Hepatocyte (in vitro differentiated cells): Measurements from ENCODE around the gene LMLN. TPM values are rescaled to one million over a fixed set of nuclear protein-coding genes. Genes with fewer than 3 reads are reported as not detected.

Source experiments
- DNase-seq: peaks from one replicate; pipeline ENCODE4 v3.0.0-alpha.2; 2016; ENCODE audit warnings: low spot score
- H2AFZ ChIP-seq: fragments of 200-600 bp; sonication (generic); 2 replicates; pipeline ENCODE4 v1.6.0; 2016; ENCODE audit warnings: antibody characterized with exemption, mild to moderate bottlenecking
- H3K27ac ChIP-seq: fragments of 200-600 bp; sonication (generic); 2 replicates; pipeline ENCODE4 v1.5.1; 2016; ENCODE audit warnings: mild to moderate bottlenecking
- H3K27me3 ChIP-seq: fragments of 200-600 bp; sonication (generic); 2 replicates; pipeline ENCODE4 v1.6.1; 2016
- H3K36me3 ChIP-seq: fragments of 200-600 bp; sonication (generic); replicated peaks from 2 replicates; pipeline ENCODE4 v1.5.1; 2016; ENCODE audit warnings: low read depth; ENCODE audit not compliant: insufficient read depth
- H3K4me1 ChIP-seq: fragments of 200-600 bp; sonication (generic); 2 replicates; pipeline ENCODE4 v1.5.1; 2016; ENCODE audit warnings: mild to moderate bottlenecking, moderate library complexity; ENCODE audit not compliant: insufficient read depth
- H3K4me2 ChIP-seq: fragments of 200-600 bp; sonication (generic); 2 replicates; pipeline ENCODE4 v1.6.0; 2016
- H3K4me3 ChIP-seq: fragments of 200-600 bp; sonication (generic); 2 replicates; pipeline ENCODE4 v1.5.1; 2016; ENCODE audit warnings: mild to moderate bottlenecking
- H3K79me2 ChIP-seq: fragments of 200-600 bp; sonication (generic); 2 replicates; pipeline ENCODE4 v1.6.0; 2017; ENCODE audit warnings: mild to moderate bottlenecking
- H3K9me2 ChIP-seq: fragments of 200-600 bp; sonication (generic); replicated peaks from 2 replicates; pipeline ENCODE4 v1.6.0; 2017; ENCODE audit warnings: mild to moderate bottlenecking; ENCODE audit not compliant: insufficient read depth
- H3K9me3 ChIP-seq: fragments of 200-600 bp; sonication (generic); 2 replicates; pipeline ENCODE4 v1.5.1; 2016; ENCODE audit warnings: low read depth, mild to moderate bottlenecking
- H4K20me1 ChIP-seq: fragments of 200-600 bp; sonication (generic); 2 replicates; pipeline ENCODE4 v1.6.0; 2016; ENCODE audit warnings: mild to moderate bottlenecking; ENCODE audit not compliant: insufficient read depth, poor library complexity, severe bottlenecking
- CTCF ChIP-seq: fragments of 200-600 bp; sonication (generic); IDR thresholded peaks from 2 replicates; pipeline ENCODE4 v1.5.1; 2016; ENCODE audit warnings: antibody characterized with exemption, mild to moderate bottlenecking; ENCODE audit not compliant: poor library complexity
- EZH2 ChIP-seq: fragments of 200-600 bp; sonication (generic); IDR thresholded peaks from 2 replicates; pipeline ENCODE4 v1.6.1; 2016; ENCODE audit warnings: antibody characterized with exemption, mild to moderate bottlenecking, borderline replicate concordance
- EZH2phosphoT487 ChIP-seq: fragments of 200-600 bp; sonication (generic); IDR thresholded peaks from one replicate; pipeline ENCODE4 v1.6.1; 2018; ENCODE audit warnings: antibody characterized with exemption, mild to moderate bottlenecking, low read depth, moderate library complexity; ENCODE audit not compliant: unreplicated experiment, severe bottlenecking
- WGBS: methylation state at CpG from one replicate; pipeline ENCODE4 v1.1.6; 2016; ENCODE audit warnings: low lambda C conversion rate; ENCODE audit errors: missing lambda C conversion rate; 5-methylcytosine and 5-hydroxymethylcytosine counted together
- polyA plus RNA-seq: library from polyadenylated mRNA; unstranded; fragments of >200 nt; fragmentation: Nextera tagmentation; extraction: Ambion mirVana; gene quantifications from 2 replicates; pipeline ENCODE4 v1.2.1, GENCODE V29; 2016
- total RNA-seq: library from RNA; depleted of rRNA; stranded (reverse); fragments of >200 nt; gene quantifications from 2 replicates; pipeline ENCODE4 v1.2.3, GENCODE V29; 2014

LMLN gene
- total and polyA plus RNA-seq, 2 experiments from 2014 or later, result 1.4 to 2.6 TPM

- H3K9me2 ChIP-seq, result no peaks in the 10 kb centered on the region
- H3K27me3 ChIP-seq, result no peaks in the 10 kb centered on the region
- no peak overlapping the region for H2AFZ ChIP-seq
- H4K20me1 ChIP-seq, result no peaks in the 10 kb centered on the region
- no peaks in the 10 kb centered on the region for H3K4me1 ChIP-seq
- H3K79me2 ChIP-seq, result no peaks in the 10 kb centered on the region
- H3K27ac ChIP-seq, result no peak overlapping the region
- no peak for DNase-seq
- H3K4me2 ChIP-seq, result no peak overlapping the region
- 92% methylated on average over 3 of the region's 3 CpGs for WGBS
- TF ChIP-seq CTCF (no peak), EZH2phosphoT487 (no peak), EZH2 (no peak)
- no peaks in the 10 kb centered on the region for H3K9me3 ChIP-seq
- no peak overlapping the region for H3K4me3 ChIP-seq
- H3K36me3 ChIP-seq, result no peaks in the 10 kb centered on the region
Observed at GRCh38 chr3:198022604-198023003, 62.6 kb downstream of the LMLN start.

GRCh38 chr3:198025644-198026043 lies 65.6 kb downstream of the LMLN start:
- no peaks in the 10 kb centered on the region for H3K4me1 ChIP-seq
- TF ChIP-seq EZH2phosphoT487 (no peak), CTCF (no peak), EZH2 (no peak)
- no peaks in the 10 kb centered on the region for H3K9me3 ChIP-seq
- H3K79me2 ChIP-seq, result no peaks in the 10 kb centered on the region
- H3K9me2 ChIP-seq, result no peaks in the 10 kb centered on the region
- H3K27ac ChIP-seq, result no peak overlapping the region
- no peaks in the 10 kb centered on the region for H4K20me1 ChIP-seq
- no peak overlapping the region for H3K4me2 ChIP-seq
- WGBS, result 96% methylated on average over 8 of the region's 8 CpGs
- no peaks in the 10 kb centered on the region for H3K36me3 ChIP-seq
- H3K4me3 ChIP-seq, result no peak overlapping the region
- no peaks in the 10 kb centered on the region for H3K27me3 ChIP-seq
- no peak for DNase-seq
- no peak overlapping the region for H2AFZ ChIP-seq

GRCh38 chr3:198026620-198027019 lies 66.6 kb downstream of the LMLN start:
- H4K20me1 ChIP-seq, result no peaks in the 10 kb centered on the region
- no peaks in the 10 kb centered on the region for H3K27me3 ChIP-seq
- H3K9me2 ChIP-seq, result no peaks in the 10 kb centered on the region
- no peaks in the 10 kb centered on the region for H3K36me3 ChIP-seq
- H3K4me2 ChIP-seq, result no peak overlapping the region
- no peaks in the 10 kb centered on the region for H3K9me3 ChIP-seq
- H3K79me2 ChIP-seq, result no peaks in the 10 kb centered on the region
- 84% methylated on average over 5 of the region's 5 CpGs for WGBS
- no peaks in the 10 kb centered on the region for H3K4me1 ChIP-seq
- H2AFZ ChIP-seq, result no peak overlapping the region
- H3K4me3 ChIP-seq, result no peak overlapping the region
- DNase-seq, result no peak
- no peak for TF ChIP-seq EZH2
- no peak for TF ChIP-seq CTCF
- no peak for TF ChIP-seq EZH2phosphoT487
- H3K27ac ChIP-seq, result no peak overlapping the region
